Skeletal muscle tissue (tissue), 4 donors: ENCODE measurements around the gene MZB1. TPM values are rescaled to one million over a fixed set of nuclear protein-coding genes. Genes with fewer than 3 reads are reported as not detected.
"Not testable (repeated sequence)": the region's sequence is repeated elsewhere in the genome, so short reads cannot be mapped to it uniquely, and the experiment has no call there.

Experiments used
- H3K27ac ChIP-seq: one replicate; pipeline ENCODE4 v1.7.0; 2013; ENCODE audit warnings: mild to moderate bottlenecking, low read depth, low read length, inconsistent platforms
- H3K27me3 ChIP-seq, 3 donors: one replicate each; pipeline ENCODE4 v1.7.0; 2013; ENCODE audit warnings: low read length in 3 of 3; ENCODE audit not compliant: control insufficient read depth in 3 of 3, insufficient read depth in 3 of 3
- H3K36me3 ChIP-seq, 3 donors: one replicate each; pipeline ENCODE4 v1.7.0; 2013; ENCODE audit warnings: low read length in 3 of 3; ENCODE audit not compliant: control insufficient read depth in 3 of 3, insufficient read depth in 3 of 3
- H3K4me1 ChIP-seq, 3 donors: one replicate each; pipeline ENCODE4 v1.7.0; 2013; ENCODE audit warnings: low read length in 3 of 3, mild to moderate bottlenecking in 3 of 3; ENCODE audit not compliant: control insufficient read depth in 3 of 3, insufficient read depth in 3 of 3
- H3K4me3 ChIP-seq, 3 donors: one replicate each; pipeline ENCODE4 v1.7.0; 2013; ENCODE audit warnings: low read length in 3 of 3
- H3K9ac ChIP-seq, 3 donors: one replicate each; pipeline ENCODE4 v1.7.0; 2013; ENCODE audit warnings: low read length in 3 of 3, mild to moderate bottlenecking in 3 of 3, moderate library complexity in 2 of 3, low read depth in 1 of 3
- H3K9me3 ChIP-seq, 3 donors: one replicate each; pipeline ENCODE4 v1.7.0; 2013; ENCODE audit warnings: low read length in 3 of 3; ENCODE audit not compliant: control insufficient read depth in 3 of 3
- total RNA-seq: library from RNA; depleted of rRNA; stranded (reverse); fragments of >200 nt; gene quantifications from one replicate; pipeline ENCODE4 v1.2.3, GENCODE V29; 2014
- donor health status: Osteomylitis.

The MZB1 gene
- total RNA-seq, 1 donor from 2014 or later: 0.52 TPM

DNA sequence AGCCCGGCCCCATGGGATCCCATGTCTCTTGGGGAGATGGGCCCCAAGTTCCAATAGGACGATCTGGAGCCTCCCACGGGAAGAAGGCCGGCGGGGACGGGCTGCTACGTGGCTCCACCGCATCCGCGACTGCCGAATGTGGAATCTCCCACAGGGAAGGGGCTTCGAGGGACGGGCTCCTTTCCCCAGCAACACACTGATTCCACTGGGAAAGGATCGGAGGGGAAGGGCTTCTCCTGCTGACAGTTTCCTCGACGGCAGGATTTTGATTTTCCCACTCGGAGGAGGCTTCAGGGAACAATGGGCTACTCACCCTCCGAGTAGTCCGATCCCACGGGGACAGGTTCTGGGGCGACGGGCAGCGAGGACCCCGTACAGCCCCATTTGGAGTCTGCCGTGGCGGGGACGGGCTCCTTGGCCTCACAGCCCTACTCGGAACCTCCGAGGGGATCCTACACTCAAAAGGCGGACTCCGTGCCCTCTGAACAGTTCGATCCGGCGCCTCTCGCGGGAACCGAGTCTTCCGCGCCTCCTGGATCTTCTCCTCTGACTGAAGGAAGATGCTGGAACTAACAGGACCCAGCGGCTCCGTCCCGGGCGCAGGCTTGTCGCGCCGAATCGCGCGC, 3.9 kb upstream of the MZB1 start:
- Histone ChIP-seq H3K4me1 (peaks cover 57 to 74% (median 65%) of the 10 kb centered on the region in 3 donors), H3K4me3 (peak overlapping the region; percentile 73 to 92 (median 81)), H3K36me3 (peaks cover 7 to 14% (median 14%) of the 10 kb centered on the region in 3 donors), H3K9ac (peak overlapping the region; percentile 96 to 98 (median 98)), H3K9me3 (no peaks in the 10 kb centered on the region), H3K27ac (peak overlapping the region; percentile 98), H3K27me3 (no peaks in the 10 kb centered on the region)

GRCh38 chr5:139392678-139393496, 3.2 kb upstream of the MZB1 start:
- H3K4me1 ChIP-seq: peaks cover 64 to 78% (median 71%) of the 10 kb centered on the region in 3 donors
- peak overlapping the region; percentile 96 to 98 (median 98) for H3K9ac ChIP-seq
- peaks cover 7 to 14% (median 14%) of the 10 kb centered on the region in 3 donors for H3K36me3 ChIP-seq
- H3K27ac ChIP-seq: peak overlapping the region; percentile 98
- no peaks in the 10 kb centered on the region for H3K9me3 ChIP-seq
- peak overlapping the region; percentile 73 to 92 (median 81) for H3K4me3 ChIP-seq
- H3K27me3 ChIP-seq: no peaks in the 10 kb centered on the region

GRCh38 chr5:139392324-139392677, 2.6 kb upstream of the MZB1 start:
- Histone ChIP-seq H3K27me3 (no peaks in the 10 kb centered on the region), H3K27ac (peak overlapping the region; percentile 98), H3K4me3 (peak overlapping the region in 2 of 3 donors; percentile 73 to 92), H3K4me1 (peaks cover 64 to 80% (median 72%) of the 10 kb centered on the region in 3 donors), H3K9me3 (no peaks in the 10 kb centered on the region), H3K36me3 (peaks cover 7 to 14% (median 14%) of the 10 kb centered on the region in 3 donors), H3K9ac (peak overlapping the region; percentile 10 to 98 (median 96))

DNA sequence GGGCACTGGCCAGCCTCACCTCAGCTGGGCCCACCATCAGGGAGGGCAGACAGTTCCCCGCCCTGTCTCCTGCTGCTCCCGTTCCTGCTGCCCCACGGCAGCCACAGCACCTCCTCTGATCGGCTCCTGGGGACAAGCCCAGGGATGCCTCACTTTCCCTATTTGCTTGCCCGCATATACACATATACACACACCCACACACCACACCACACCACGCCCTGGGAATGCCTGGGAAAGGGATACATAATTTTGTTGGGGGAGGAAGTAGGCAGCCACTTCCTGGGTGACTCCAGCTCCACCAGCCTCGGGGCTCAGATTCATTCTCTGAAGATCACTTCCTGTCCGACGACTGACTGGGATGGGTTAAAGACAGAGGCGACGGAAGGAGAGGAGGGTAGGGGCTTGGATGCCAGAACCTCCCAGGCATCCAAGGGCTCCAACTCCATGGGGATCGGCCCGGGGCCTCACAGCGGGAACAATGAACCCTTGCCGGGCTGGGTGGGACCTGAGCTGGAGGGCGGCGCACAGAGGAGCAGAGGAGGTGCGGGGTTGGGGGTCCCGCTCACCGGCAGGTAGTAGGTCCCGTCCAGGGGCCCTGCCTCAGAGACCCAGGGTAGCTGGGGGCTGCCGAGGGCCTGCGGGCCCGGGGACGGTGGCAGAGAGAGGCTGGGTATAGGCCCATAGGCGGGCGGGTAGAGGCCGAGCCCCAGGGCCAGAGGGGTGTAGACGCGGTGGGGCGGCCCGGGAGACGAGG, 2.0 kb upstream of the MZB1 start:
- Histone ChIP-seq H3K9me3 (no peaks in the 10 kb centered on the region), H3K27ac (peak overlapping the region; percentile 98), H3K4me3 (peak overlapping the region; percentile 67 to 92 (median 73)), H3K27me3 (no peaks in the 10 kb centered on the region), H3K36me3 (peaks cover 7 to 14% (median 14%) of the 10 kb centered on the region in 3 donors), H3K9ac (peak overlapping the region; percentile 61 to 98 (median 96)), H3K4me1 (peaks cover 61 to 76% (median 67%) of the 10 kb centered on the region in 3 donors)

- peaks cover 7 to 14% (median 14%) of the 10 kb centered on the region in 3 donors for H3K36me3 ChIP-seq
- peak overlapping the region; percentile 98 for H3K27ac ChIP-seq
- peak overlapping the region; percentile 67 to 92 (median 73) for H3K4me3 ChIP-seq
- H3K27me3 ChIP-seq: no peaks in the 10 kb centered on the region
- peak overlapping the region; percentile 61 to 98 (median 96) for H3K9ac ChIP-seq
- no peaks in the 10 kb centered on the region for H3K9me3 ChIP-seq
- H3K4me1 ChIP-seq: peaks cover 55 to 68% (median 58%) of the 10 kb centered on the region in 3 donors
Observed at GRCh38 chr5:139390639-139391569, 1.2 kb upstream of the MZB1 start.

GRCh38 chr5:139388198-139388821, 1.4 kb downstream of the MZB1 start:
- no peak overlapping the region for H3K27ac ChIP-seq
- peaks cover 52 to 70% (median 60%) of the 10 kb centered on the region in 3 donors for H3K4me1 ChIP-seq
- H3K9me3 ChIP-seq: no peaks in the 10 kb centered on the region
- peak overlapping the region in 1 of 3 donors; percentile 6 for H3K4me3 ChIP-seq
- H3K9ac ChIP-seq: peak overlapping the region in 1 of 3 donors; percentile 16
- H3K36me3 ChIP-seq: peaks cover 5 to 14% (median 14%) of the 10 kb centered on the region in 3 donors
- no peaks in the 10 kb centered on the region for H3K27me3 ChIP-seq

- H3K27ac ChIP-seq: no peak overlapping the region
- peaks cover 52 to 68% (median 55%) of the 10 kb centered on the region in 3 donors for H3K4me1 ChIP-seq
Observed at GRCh38 chr5:139387611-139388197, 2.0 kb downstream of the MZB1 start.

GRCh38 chr5:139386956-139387355, 2.8 kb downstream of the MZB1 start:
- not testable (repeated sequence) for H3K27me3 ChIP-seq, H3K27ac ChIP-seq, H3K9ac ChIP-seq, H3K4me3 ChIP-seq, H3K9me3 ChIP-seq
- Histone ChIP-seq H3K4me1 (peaks cover 50 to 62% (median 52%) of the 10 kb centered on the region in 3 donors), H3K36me3 (peaks cover 2 to 14% (median 12%) of the 10 kb centered on the region in 3 donors)

More at GRCh38 chr5:139387611-139388197, 2.0 kb downstream of the MZB1 start:
- Histone ChIP-seq H3K27me3 (no peaks in the 10 kb centered on the region), H3K9me3 (no peaks in the 10 kb centered on the region), H3K9ac (peak overlapping the region in 1 of 3 donors; percentile 20), H3K36me3 (peaks cover 2 to 14% (median 14%) of the 10 kb centered on the region in 3 donors), H3K4me3 (peak overlapping the region in 1 of 3 donors; percentile 6)
